Measurements from ENCODE around the gene SLC9C2.

GRCh38 chr1:173506437-173506836 is 96.4 kb downstream of the SLC9C2 start:
- TF ChIP-seq, protein P1, sequence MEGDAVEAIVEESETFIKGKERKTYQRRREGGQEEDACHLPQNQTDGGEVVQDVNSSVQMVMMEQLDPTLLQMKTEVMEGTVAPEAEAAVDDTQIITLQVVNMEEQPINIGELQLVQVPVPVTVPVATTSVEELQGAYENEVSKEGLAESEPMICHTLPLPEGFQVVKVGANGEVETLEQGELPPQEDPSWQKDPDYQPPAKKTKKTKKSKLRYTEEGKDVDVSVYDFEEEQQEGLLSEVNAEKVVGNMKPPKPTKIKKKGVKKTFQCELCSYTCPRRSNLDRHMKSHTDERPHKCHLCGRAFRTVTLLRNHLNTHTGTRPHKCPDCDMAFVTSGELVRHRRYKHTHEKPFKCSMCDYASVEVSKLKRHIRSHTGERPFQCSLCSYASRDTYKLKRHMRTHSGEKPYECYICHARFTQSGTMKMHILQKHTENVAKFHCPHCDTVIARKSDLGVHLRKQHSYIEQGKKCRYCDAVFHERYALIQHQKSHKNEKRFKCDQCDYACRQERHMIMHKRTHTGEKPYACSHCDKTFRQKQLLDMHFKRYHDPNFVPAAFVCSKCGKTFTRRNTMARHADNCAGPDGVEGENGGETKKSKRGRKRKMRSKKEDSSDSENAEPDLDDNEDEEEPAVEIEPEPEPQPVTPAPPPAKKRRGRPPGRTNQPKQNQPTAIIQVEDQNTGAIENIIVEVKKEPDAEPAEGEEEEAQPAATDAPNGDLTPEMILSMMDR (IDR thresholded peaks at IDR 0.05) = peak; percentile 27; the same call in 1 of the 2 replicates
- TF ChIP-seq ZNF263 (CRISPR knock-in tag; IDR thresholded peaks at IDR 0.05; ENCODE audit: low read depth) = no peak
